Stimulated activated naive CD8-positive, alpha-beta T cell treated with anti-CD3 and anti-CD28 coated beads, Interleukin-15, Interleukin-2, amounts not matched to agents 100 ng/mL and 50 ng/mL, for 24 hours (primary cell): ENCODE data around the gene TRIM71.
"Not testable (repeated sequence)": the region's sequence is repeated elsewhere in the genome, so short reads cannot be mapped to it uniquely, and the experiment has no call there.

Source experiments
- H3K27ac Mint-ChIP-seq: one replicate; pipeline ENCODE4 v1.8.0; 2021; ENCODE audit warnings: mild to moderate bottlenecking, mixed read lengths
- H3K27me3 Mint-ChIP-seq: one replicate; pipeline ENCODE4 v1.8.0; 2021; ENCODE audit warnings: mixed read lengths
- H3K36me3 Mint-ChIP-seq: one replicate; pipeline ENCODE4 v1.8.0; 2021; ENCODE audit warnings: low read depth, mixed read lengths
- H3K4me1 Mint-ChIP-seq: one replicate; pipeline ENCODE4 v1.8.0; 2021; ENCODE audit warnings: low read depth, mixed read lengths
- H3K4me3 Mint-ChIP-seq: one replicate; pipeline ENCODE4 v1.8.0; 2021; ENCODE audit warnings: mild to moderate bottlenecking, mixed read lengths
- H3K9me3 Mint-ChIP-seq: one replicate; pipeline ENCODE4 v1.8.0; 2021; ENCODE audit warnings: mixed read lengths

The TRIM71 gene

DNA sequence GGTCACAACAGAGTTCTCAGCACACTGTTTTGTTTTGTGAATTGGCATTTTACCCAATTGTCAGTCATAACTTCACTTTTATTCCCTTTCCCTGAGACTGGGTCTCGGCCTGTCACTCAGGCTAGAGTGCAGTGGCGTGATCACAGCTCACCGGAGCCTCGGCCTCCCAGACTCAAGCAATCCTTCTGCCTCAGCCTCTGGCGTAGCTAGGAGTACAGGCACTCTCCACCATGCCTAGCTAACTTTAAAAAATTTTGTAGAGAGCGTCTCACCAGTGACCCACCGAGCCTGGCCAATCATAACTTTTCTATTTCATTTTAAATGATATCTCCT is 26.5 kb downstream of the TRIM71 start:
- Mint-ChIP-seq H3K27ac (no peak overlapping the region), H3K4me1 (peaks cover 14% of the 10 kb centered on the region), H3K27me3 (no peaks in the 10 kb centered on the region), H3K9me3 (no peaks in the 10 kb centered on the region), H3K36me3 (no peaks in the 10 kb centered on the region), H3K4me3 (no peak overlapping the region)

DNA sequence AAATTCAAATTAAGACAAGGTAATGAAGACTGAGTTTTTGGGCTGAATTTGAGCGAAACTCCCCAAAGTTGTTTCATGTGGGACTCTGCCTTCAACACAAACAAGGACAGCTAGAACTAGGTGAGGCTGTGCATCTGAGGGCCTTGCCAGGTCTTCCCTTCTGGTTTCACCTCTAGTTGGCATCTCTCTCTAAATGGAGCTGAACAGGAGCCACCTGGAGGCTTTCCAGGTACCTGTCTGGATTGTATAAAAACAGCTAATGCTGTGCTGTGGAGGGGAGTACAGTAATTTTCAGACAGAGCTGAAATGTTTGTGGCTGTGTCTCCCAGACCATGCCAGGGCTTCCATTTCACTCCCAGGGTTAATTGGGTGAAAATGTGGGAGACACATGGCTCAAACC is 27.1 kb downstream of the TRIM71 start:
- Mint-ChIP-seq H3K27me3 (no peaks in the 10 kb centered on the region), H3K36me3 (no peaks in the 10 kb centered on the region), H3K27ac (no peak overlapping the region), H3K4me3 (no peak overlapping the region), H3K4me1 (peaks cover 14% of the 10 kb centered on the region), H3K9me3 (no peaks in the 10 kb centered on the region)

DNA sequence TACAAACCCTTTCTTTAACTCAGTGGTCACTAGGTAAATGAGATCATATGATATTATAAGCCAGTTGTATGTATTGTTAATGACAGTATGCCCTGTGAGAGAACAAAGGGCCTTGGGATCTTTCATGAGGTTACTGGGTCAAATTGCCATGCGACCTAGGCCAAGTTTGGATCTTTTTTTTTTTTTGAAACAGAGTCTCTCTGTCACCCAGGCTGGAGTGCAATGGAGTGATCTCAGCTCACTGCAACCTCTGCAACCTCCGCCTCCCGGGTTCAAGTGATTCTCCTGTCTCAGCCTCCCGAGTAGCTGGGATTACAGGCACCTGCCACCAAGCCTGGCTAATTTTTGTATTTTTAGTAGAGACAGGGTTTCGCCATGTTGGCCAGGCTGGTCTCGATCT is 27.7 kb downstream of the TRIM71 start:
- H3K9me3 Mint-ChIP-seq, H3K27ac Mint-ChIP-seq, H3K27me3 Mint-ChIP-seq, H3K36me3 Mint-ChIP-seq, H3K4me3 Mint-ChIP-seq: not testable (repeated sequence)
- H3K4me1 Mint-ChIP-seq, result peaks cover 14% of the 10 kb centered on the region

DNA sequence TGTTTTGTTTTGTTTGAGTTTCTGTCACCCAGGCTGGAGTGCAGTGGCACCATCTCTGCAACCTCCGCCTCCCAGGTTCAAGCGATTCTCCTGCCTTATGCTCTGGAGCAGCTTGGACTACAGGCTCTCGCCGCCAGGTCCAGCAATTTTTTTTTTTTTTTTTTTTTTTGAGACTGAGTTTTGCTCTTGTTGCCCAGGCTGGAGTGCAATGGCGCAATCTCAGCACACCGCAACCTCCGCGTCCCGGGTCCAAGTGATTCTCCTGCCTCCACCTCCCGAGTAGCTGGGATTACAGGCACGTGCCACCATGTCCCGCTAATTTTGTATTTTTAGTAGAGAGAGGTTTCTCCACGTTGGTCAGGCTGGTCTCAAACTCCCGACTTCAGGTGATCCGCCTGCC is 29.2 kb downstream of the TRIM71 start:
- H3K27me3 Mint-ChIP-seq, H3K36me3 Mint-ChIP-seq, H3K9me3 Mint-ChIP-seq, H3K4me3 Mint-ChIP-seq, H3K27ac Mint-ChIP-seq: not testable (repeated sequence)
- peaks cover 11% of the 10 kb centered on the region for H3K4me1 Mint-ChIP-seq

DNA sequence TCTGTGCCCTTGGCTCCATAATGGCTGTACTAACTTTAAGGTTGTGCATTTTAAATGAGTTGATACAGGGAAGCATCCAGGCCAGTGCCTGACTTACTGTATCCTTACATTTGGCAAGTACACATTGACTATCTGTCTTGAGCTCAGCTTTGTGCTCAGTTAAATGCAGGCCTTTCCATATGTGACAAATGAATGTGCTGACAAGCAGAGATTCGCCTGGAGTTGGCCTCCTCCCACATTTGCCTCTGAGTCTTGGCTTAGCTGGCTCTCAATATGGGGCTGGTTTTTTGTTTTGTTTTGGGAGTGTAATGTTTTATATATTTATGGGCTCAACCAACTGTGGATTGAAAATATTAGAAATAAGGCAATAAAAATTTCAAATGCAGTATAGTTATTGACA is 29.7 kb downstream of the TRIM71 start:
- Mint-ChIP-seq H3K36me3 (no peaks in the 10 kb centered on the region), H3K4me1 (peaks cover 6% of the 10 kb centered on the region), H3K27me3 (no peaks in the 10 kb centered on the region), H3K4me3 (no peak overlapping the region), H3K9me3 (no peaks in the 10 kb centered on the region), H3K27ac (no peak overlapping the region)

DNA sequence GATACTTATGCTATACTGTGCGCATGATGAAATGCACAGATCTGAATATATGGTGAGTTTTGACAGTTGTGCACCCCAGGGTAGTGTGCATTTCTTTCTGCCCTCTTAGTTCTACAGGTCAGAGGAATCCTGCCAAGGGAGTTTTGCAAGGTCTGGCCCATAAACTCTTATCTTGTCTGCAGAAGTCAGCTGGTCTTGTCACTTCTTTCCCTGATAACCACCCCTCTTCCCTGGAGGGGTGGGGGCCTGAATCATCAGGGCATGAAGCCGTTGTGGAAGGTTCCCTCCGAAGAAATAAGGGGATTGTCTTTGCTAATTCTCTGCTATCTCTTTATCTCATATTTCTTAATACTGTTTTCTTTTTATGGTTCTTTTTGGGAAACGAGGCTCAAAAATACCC is 30.4 kb downstream of the TRIM71 start:
- Mint-ChIP-seq H3K4me3 (no peak overlapping the region), H3K27ac (no peak overlapping the region)

DNA sequence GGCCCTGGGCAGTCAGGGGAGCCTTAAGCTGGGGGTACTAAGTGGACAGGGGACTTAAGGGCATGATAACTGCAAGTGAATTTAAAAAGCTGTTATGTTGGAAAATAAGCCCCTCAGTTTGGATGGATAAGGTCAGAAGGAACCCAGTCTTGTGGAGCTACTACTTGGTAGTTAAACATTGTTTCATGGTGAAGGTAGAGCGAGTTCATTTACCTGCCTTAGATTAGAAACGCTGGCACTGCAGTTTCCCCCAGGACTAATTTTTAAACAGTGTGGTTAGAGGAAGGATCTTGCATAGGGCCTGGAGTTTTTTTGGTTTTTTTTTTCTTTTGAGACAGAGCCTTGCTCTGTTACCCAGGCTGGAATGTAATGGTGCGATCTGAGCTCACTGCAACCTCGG is 31.2 kb downstream of the TRIM71 start:
- Mint-ChIP-seq H3K36me3 (no peaks in the 10 kb centered on the region), H3K27ac (no peak overlapping the region), H3K9me3 (no peaks in the 10 kb centered on the region), H3K4me1 (no peaks in the 10 kb centered on the region), H3K27me3 (no peaks in the 10 kb centered on the region), H3K4me3 (no peak overlapping the region)

More for the DNA sequence above, 30.4 kb downstream of the TRIM71 start:
- no peaks in the 10 kb centered on the region for H3K36me3 Mint-ChIP-seq
- H3K9me3 Mint-ChIP-seq, result no peaks in the 10 kb centered on the region
- no peaks in the 10 kb centered on the region for H3K27me3 Mint-ChIP-seq
- no peaks in the 10 kb centered on the region for H3K4me1 Mint-ChIP-seq

DNA sequence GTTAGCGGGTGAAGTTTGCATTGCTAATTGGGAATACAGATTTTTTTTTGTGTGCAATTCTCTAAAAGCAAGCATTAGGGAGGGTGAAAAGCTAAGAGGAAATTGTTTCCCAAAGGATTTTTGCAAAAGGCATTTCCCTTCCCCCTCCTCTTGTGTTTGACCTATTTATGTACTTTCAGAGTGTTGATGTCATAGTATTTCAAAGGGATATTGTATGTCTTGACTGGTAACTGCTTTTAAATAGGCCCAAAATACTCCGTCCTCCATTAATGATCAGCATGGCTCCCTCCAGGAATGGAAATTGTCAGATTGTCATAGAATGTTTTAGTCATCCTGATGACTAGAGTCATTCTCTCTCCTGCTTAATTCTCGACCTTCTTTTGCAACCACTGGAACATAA is 32.4 kb downstream of the TRIM71 start:
- H3K36me3 Mint-ChIP-seq, result no peaks in the 10 kb centered on the region
- H3K4me1 Mint-ChIP-seq, result no peaks in the 10 kb centered on the region
- H3K4me3 Mint-ChIP-seq, result no peak overlapping the region
- no peaks in the 10 kb centered on the region for H3K9me3 Mint-ChIP-seq
- H3K27ac Mint-ChIP-seq, result no peak overlapping the region
- H3K27me3 Mint-ChIP-seq, result no peaks in the 10 kb centered on the region

DNA sequence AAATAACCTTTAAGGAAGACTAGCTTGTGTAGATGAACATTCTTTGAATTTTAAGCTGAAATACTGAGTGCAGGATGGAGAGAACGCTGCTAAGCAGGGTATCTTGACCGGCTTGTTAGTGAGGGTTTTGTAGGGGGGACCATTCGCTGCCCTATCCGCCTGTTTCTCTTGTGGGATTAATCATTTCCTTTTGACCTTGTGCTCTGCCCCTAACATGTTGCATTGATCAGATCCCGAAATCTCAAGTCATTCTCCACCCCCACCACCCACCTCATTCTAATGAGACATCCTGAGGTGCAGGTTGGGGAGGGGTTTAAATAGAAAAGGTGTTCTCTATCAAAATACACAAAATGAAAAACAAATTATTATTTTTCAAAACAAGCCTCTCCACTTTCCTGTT is 32.8 kb downstream of the TRIM71 start:
- H3K36me3 Mint-ChIP-seq, result no peaks in the 10 kb centered on the region
- no peak overlapping the region for H3K4me3 Mint-ChIP-seq
- H3K27me3 Mint-ChIP-seq, result no peaks in the 10 kb centered on the region
- no peaks in the 10 kb centered on the region for H3K4me1 Mint-ChIP-seq
- no peak overlapping the region for H3K27ac Mint-ChIP-seq
- H3K9me3 Mint-ChIP-seq, result no peaks in the 10 kb centered on the region

DNA sequence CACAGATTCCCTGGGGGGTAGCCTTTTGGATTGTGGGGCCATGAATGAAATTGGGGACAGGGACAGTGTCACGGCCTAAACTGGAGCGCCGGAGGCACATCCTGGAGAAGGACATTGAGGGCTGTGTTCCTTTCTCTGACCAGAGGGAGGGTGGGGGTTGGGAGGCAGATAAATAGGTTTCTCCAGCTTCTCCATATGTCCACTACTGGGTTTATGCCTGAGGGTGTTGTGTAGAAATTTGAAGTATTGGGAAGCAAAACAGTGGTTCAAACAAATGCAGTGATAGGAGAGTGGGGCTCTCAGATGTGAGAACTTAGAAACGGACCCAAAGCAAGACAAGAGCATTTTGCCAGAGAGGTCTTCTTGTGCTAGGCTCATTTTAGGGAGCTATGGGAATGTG is 34.3 kb downstream of the TRIM71 start:
- H3K36me3 Mint-ChIP-seq, result no peaks in the 10 kb centered on the region
- H3K4me3 Mint-ChIP-seq, result no peak overlapping the region
- H3K4me1 Mint-ChIP-seq, result no peaks in the 10 kb centered on the region
- no peaks in the 10 kb centered on the region for H3K9me3 Mint-ChIP-seq
- no peaks in the 10 kb centered on the region for H3K27me3 Mint-ChIP-seq
- H3K27ac Mint-ChIP-seq, result no peak overlapping the region

DNA sequence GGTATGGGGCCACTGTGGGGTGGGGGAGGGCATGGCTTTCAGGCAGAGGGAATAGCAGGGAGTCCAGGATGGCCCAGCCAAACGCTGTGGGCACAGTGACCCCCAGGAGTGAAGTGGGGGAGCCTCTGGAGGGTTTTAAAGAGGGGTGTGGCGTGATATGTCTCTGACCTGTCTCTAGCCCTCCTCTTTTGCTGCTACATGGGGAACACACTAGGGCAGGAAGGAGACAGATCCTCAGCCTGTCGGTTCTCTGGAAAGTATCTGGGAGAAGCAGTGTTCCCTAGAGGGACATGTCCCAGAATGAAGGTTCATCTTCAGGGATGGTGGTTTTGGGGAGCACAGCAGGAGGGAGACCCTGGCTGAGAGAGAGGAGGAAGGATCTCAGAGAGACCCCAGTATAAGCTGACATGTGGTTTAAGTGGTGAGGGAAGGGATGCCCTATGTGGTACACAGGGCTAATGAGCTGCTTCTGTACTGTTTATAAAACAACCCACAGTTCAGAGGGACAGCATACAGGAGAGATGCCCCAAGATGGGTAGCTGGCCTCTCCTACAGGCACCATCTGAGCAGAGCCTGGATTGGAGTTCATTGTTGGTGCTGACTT is 37.7 kb downstream of the TRIM71 start:
- Mint-ChIP-seq H3K4me1 (no peaks in the 10 kb centered on the region), H3K36me3 (no peaks in the 10 kb centered on the region), H3K27me3 (no peaks in the 10 kb centered on the region), H3K27ac (no peak overlapping the region), H3K9me3 (no peaks in the 10 kb centered on the region), H3K4me3 (no peak overlapping the region)

DNA sequence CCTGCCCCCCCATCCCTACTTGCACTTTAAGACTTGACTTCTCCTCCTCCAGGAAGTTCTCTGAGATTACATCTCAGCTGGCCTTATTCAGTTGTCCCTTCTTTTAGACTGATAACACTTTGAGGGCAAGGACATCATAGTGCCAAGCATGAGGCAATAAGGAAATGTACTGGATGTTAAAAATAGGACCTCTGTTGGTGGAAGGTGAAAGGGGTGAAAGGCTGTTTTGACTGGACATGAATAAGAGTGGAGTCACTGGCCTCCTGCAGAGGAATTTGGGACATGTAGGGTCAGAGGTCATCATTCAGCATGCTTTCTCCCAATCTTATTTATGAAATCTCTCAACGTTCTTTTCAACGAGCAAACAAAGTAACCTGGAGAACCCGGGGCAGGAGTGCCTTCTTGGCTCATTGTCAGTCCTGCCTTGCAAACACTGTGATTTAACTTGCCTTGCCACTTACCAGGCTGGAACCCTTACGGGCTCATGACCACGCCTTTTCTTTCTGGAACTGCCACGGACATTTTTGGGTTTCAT is 38.6 kb downstream of the TRIM71 start:
- Mint-ChIP-seq H3K27ac (no peak overlapping the region), H3K27me3 (no peaks in the 10 kb centered on the region), H3K4me1 (no peaks in the 10 kb centered on the region), H3K4me3 (no peak overlapping the region), H3K36me3 (no peaks in the 10 kb centered on the region), H3K9me3 (no peaks in the 10 kb centered on the region)

DNA sequence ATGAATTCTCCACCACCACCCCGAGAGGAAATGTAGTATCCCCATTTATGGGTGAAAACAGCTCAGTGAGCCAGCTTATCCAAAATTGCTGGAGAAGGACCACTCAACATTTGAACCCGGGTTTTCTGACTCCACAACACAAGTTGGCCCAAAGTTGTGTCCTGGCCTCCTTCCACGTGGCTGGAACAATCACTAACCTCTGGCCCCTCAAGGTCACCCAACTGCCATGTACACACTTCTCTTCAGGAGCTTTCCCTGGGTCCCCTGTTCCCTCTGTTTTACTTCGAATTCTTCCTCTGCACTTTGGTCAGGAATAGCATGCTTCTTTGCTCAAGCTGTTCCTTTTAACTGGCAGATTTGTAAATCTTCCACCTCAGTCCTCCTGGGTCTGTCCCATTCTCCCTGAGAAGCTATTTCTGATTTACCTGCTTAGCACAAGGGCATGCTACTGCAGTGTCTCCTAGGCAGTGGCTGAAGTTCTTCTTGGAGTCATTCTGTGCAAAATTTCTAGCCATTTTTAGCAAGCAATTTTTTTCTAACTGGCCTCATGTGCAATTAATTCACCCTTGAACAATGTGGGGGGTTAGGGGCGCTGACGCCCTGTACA is 39.2 kb downstream of the TRIM71 start:
- Mint-ChIP-seq H3K4me3 (no peak overlapping the region), H3K27ac (no peak overlapping the region), H3K4me1 (no peaks in the 10 kb centered on the region), H3K9me3 (no peaks in the 10 kb centered on the region), H3K36me3 (no peaks in the 10 kb centered on the region), H3K27me3 (no peaks in the 10 kb centered on the region)

DNA sequence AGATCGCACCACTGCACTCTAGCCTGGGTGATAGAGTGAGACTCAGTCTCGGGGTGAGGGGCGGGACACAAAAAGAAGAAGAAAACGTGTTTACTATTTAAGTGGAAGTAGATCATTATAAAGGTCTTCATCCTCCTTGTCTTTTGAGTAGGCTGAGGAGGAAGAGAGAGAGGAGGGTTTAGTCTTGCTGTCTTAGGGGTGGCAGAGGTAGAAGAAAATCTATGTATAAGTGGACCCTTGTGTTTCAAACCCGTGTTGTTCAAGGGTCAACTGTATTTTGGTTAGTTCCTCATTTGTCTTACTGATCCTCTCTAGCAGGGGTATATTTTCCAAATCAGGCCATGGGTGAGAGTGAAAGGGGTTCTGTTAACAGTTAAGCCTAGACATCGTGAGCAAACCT is 40.1 kb downstream of the TRIM71 start:
- Mint-ChIP-seq H3K9me3 (no peaks in the 10 kb centered on the region), H3K27ac (no peak overlapping the region), H3K4me3 (no peak overlapping the region), H3K27me3 (no peaks in the 10 kb centered on the region), H3K36me3 (no peaks in the 10 kb centered on the region), H3K4me1 (no peaks in the 10 kb centered on the region)

DNA sequence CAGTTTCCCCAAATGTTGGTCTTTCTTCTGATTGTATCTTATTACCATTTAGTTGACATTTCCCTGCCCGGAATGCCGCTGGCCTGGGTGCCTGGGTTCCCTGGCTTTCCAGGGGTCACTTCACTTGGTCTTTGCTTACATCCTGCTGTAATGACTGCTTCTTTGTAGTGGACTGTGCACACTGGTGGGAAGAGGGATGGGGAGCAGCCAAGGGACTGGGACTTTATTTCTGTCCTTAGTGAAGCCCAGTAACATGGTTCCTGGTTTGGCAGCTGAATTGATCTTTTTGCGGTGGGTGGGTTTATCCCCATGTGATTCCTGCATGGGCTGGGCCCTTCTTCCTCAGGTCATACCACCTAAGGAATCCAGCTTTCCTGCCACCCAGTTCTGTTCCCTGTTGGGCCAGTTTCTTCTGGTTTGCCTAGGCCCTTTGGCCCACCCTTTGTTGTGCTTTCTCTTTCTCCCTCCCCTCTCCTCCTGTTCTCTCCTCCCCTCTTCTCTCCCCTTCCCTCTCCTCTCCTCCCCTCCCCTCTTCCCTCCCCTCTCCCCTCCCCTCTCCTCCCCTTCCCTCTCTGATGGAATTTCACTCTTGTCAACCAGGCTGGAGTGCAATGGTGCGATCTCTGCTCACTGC is 41.9 kb downstream of the TRIM71 start:
- Mint-ChIP-seq H3K36me3 (no peaks in the 10 kb centered on the region), H3K4me3 (no peak overlapping the region)

DNA sequence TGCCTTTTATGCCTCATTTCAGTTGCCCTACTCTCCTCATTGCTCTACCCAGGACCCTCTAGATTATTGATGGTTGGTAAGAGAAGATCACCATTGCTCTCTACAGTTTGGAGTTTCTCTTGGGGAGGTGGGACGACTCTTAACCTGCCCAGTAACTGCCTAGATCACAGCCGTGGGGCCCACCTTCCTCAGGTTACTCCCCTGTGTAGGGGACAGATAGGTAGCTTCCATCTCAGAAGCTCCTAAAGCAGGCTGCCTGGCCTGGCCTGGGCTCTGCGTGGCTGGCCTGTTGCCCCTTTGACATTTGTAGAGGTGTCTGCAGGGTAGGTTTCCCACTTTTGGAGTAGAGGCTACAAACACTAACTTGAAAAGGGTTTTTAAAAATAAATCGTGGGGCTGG is 42.7 kb downstream of the TRIM71 start:
- Mint-ChIP-seq H3K4me1 (no peaks in the 10 kb centered on the region), H3K4me3 (no peak overlapping the region), H3K36me3 (no peaks in the 10 kb centered on the region), H3K27ac (no peak overlapping the region), H3K9me3 (no peaks in the 10 kb centered on the region), H3K27me3 (no peaks in the 10 kb centered on the region)

More for the DNA sequence above, 41.9 kb downstream of the TRIM71 start:
- H3K9me3 Mint-ChIP-seq, result no peaks in the 10 kb centered on the region
- no peaks in the 10 kb centered on the region for H3K4me1 Mint-ChIP-seq
- H3K27me3 Mint-ChIP-seq, result no peaks in the 10 kb centered on the region
- no peak overlapping the region for H3K27ac Mint-ChIP-seq
